MCF 10A (cell line): Measurements from ENCODE around the gene ST6GALNAC4. TPM values are rescaled to one million over a fixed set of nuclear protein-coding genes. Genes with fewer than 3 reads are reported as not detected.

Source experiments
- BruUV-seq: library from RNA; stranded (reverse); fragments of 400-500 nt; replicated peaks from 2 replicates; lab custom pipeline; 2021; lab: Mats Ljungman, UMichigan
- CTCF ChIA-PET: fragments of 300-600 bp; sonication (Branson Sonifier 250); formaldehyde crosslinking; extraction: SDS; loops from one replicate; lab custom pipeline; 2021; ENCODE audit warnings: antibody characterized with exemption, inconsistent platforms; lab: Yijun Ruan, JAX
- POLR2A ChIA-PET: fragments of 300-600, 350-650 bp; sonication (Branson Sonifier 250); formaldehyde crosslinking; extraction: SDS; loops from one replicate; lab custom pipeline; 2020; ENCODE audit warnings: antibody characterized with exemption, inconsistent platforms; lab: Yijun Ruan, JAX
- DNase-seq: peaks from one replicate; pipeline ENCODE4 v3.0.0-alpha.2; 2018; ENCODE audit not compliant: unreplicated experiment
- H3K27ac Mint-ChIP-seq: one replicate; pipeline ENCODE4 v1.8.0; 2022; ENCODE audit warnings: mild to moderate bottlenecking, low read depth, mixed read lengths; ENCODE audit not compliant: unreplicated experiment
- H3K27me3 Mint-ChIP-seq: one replicate; pipeline ENCODE4 v1.8.0; 2022; ENCODE audit warnings: mixed read lengths; ENCODE audit not compliant: insufficient read depth, unreplicated experiment
- H3K36me3 Mint-ChIP-seq: one replicate; pipeline ENCODE4 v1.8.0; 2022; ENCODE audit warnings: mild to moderate bottlenecking, moderate library complexity, mixed read lengths; ENCODE audit not compliant: insufficient read depth, unreplicated experiment
- H3K4me1 Mint-ChIP-seq: one replicate; pipeline ENCODE4 v1.8.0; 2022; ENCODE audit warnings: mixed read lengths; ENCODE audit not compliant: insufficient read depth, unreplicated experiment
- H3K4me3 Mint-ChIP-seq: one replicate; pipeline ENCODE4 v1.8.0; 2022; ENCODE audit warnings: mild to moderate bottlenecking, moderate library complexity, mixed read lengths; ENCODE audit not compliant: unreplicated experiment
- H3K9me3 Mint-ChIP-seq: one replicate; pipeline ENCODE4 v1.8.0; 2022; ENCODE audit warnings: mixed read lengths; ENCODE audit not compliant: unreplicated experiment
- CTCF ChIP-seq: fragments of 200-600 bp; IDR thresholded peaks from one replicate; pipeline ENCODE4 v1.8.0; 2022; ENCODE audit warnings: antibody characterized with exemption, mild to moderate bottlenecking; ENCODE audit not compliant: unreplicated experiment
- intact Hi-C: fragments of 100-400 bp; cut with micrococcal nuclease; formaldehyde crosslinking; loops from 2 replicates; pipeline ENCODE4 v1.14.1; 2022
- total RNA-seq: library from RNA; stranded (reverse); gene quantifications from 2 replicates; pipeline ENCODE4 v1.2.3, GENCODE V29; 2022

ST6GALNAC4 gene
- total RNA-seq, 1 experiment from 2014 or later = 39.5 TPM

DNA sequence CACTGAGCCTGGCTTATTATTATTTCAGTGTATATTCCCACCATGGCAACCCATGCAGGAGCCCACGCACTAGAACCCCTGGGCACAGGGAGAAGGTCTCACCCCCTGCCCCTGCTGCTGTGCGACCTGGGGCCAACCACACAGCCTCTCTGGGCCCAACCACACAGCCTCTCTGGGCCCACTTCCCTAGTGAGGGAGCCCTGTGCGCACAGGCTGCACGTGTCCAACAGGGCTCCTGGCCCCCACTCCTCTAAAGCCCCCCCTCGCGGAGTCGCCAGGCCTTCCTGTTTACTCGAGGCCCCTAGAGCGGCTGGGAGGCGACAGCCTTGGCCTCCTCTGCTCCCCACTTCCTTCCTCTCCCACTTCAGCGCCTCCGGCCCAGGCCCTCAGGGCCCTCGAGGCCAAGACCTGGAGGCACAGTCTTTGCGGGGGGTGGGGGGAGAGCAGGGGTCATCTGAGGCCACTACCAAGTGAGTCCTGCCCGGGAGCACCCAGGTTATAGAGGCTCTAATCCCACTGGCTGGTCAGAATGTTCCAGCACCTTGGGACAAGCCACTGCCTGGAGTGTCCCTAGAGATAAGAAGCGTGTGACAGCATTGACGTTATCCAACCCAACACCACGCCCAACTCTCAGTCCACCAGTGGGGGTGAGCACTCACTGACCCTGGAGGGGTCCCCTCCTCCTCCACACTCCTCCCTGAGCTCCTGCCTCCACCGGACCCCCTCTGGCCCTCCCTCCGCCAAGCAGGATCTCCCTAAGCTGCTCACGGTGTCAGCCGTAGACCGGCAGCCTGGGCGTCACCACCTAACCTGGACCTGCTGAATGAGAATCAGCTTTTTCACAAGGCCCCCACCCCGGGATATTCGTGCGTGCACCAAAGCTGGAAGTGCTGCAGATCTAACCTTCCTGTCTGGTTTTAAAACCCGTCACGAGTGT, 54.5 kb downstream of the ST6GALNAC4 start:
- H3K4me1 Mint-ChIP-seq = no peaks in the 10 kb centered on the region
- no TSS peak for BruUV-seq
- no peaks in the 10 kb centered on the region for H3K27me3 Mint-ChIP-seq
- no peak overlapping the region for H3K27ac Mint-ChIP-seq
- no peak overlapping the region for H3K4me3 Mint-ChIP-seq
- ChIA-PET CTCF (interaction anchor here (0.6 to 1.4 kb wide), 5 partner anchors 11 to 1834 kb away, joined by 3 to 4 read pairs (median 3); no protein-coding TSS in a partner anchor), POLR2A (interaction anchor here (0.7 to 1.3 kb wide), 4 partner anchors 7 to 77 kb away, joined by 3 to 4 read pairs (median 4); partner anchors contain the start of genes CDK9 and ENG)
- DNase-seq = no peak
- no peaks in the 10 kb centered on the region for H3K9me3 Mint-ChIP-seq
- H3K36me3 Mint-ChIP-seq = peaks cover 6% of the 10 kb centered on the region
- no peak for TF ChIP-seq CTCF
- intact Hi-C loops = no loop called here

DNA sequence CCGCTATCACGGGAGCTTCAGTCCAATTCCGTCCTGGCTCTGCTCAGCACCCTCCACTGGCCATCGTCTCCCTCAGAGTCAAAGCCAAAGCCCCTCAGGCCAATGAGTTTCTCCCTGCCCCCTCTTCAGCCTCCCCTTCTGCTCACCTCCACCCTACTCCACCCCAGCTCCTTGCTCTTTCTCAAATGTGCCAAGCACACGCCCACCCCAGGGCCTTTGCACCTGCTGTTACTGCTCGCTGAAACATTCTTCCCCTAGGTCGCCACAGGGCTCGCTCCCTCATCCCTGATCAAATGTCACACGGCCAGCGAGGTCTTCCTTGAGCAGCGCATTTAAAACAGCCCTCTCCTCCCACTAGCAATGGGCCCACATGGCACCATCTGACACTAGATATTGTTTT, 56.1 kb downstream of the ST6GALNAC4 start:
- intact Hi-C loops = no loop called here
- Mint-ChIP-seq H3K4me1 (no peaks in the 10 kb centered on the region), H3K27me3 (no peaks in the 10 kb centered on the region), H3K36me3 (peaks cover 4% of the 10 kb centered on the region), H3K9me3 (no peaks in the 10 kb centered on the region), H3K4me3 (no peak overlapping the region), H3K27ac (no peak overlapping the region)
- no TSS peak for BruUV-seq
- TF ChIP-seq CTCF = no peak
- ChIA-PET CTCF (interaction anchor here (0.6 to 3.0 kb wide), 4 partner anchors 9 to 431 kb away, joined by 3 to 12 read pairs (median 4); partner anchors contain the start of gene TOR2A), POLR2A (no interaction called here)
- no peak for DNase-seq

GRCh38 chr9:127860260-127860659, 56.6 kb downstream of the ST6GALNAC4 start:
- no peaks in the 10 kb centered on the region for H3K36me3 Mint-ChIP-seq
- no peaks in the 10 kb centered on the region for H3K4me1 Mint-ChIP-seq
- intact Hi-C loops = no loop called here
- no peak for TF ChIP-seq CTCF
- no peak overlapping the region for H3K27ac Mint-ChIP-seq
- DNase-seq = no peak
- ChIA-PET CTCF (interaction anchor here (0.6 to 3.0 kb wide), 3 partner anchors 10 to 126 kb away, joined by 3 to 12 read pairs (median 3); partner anchors contain the start of gene TOR2A), POLR2A (no interaction called here)
- H3K4me3 Mint-ChIP-seq = no peak overlapping the region
- H3K27me3 Mint-ChIP-seq = no peaks in the 10 kb centered on the region
- no TSS peak for BruUV-seq
- H3K9me3 Mint-ChIP-seq = no peaks in the 10 kb centered on the region

GRCh38 chr9:127858041-127858512, 58.8 kb downstream of the ST6GALNAC4 start:
- Mint-ChIP-seq H3K9me3 (no peaks in the 10 kb centered on the region), H3K27ac (no peak overlapping the region), H3K36me3 (no peaks in the 10 kb centered on the region), H3K4me1 (no peaks in the 10 kb centered on the region), H3K4me3 (no peak overlapping the region), H3K27me3 (no peaks in the 10 kb centered on the region)
- intact Hi-C loops = no loop called here
- no TSS peak for BruUV-seq
- POLR2A ChIA-PET = interaction anchor here (0.6 to 0.7 kb wide), 2 partner anchors 12 to 118 kb away, joined by 3 read pairs; no protein-coding TSS in a partner anchor
- CTCF ChIA-PET = no interaction called here
- no peak for TF ChIP-seq CTCF
- DNase-seq = no peak
